8988T (cell line): ENCODE measurements around the gene RNF223.
"Not testable (repeated sequence)": the region's sequence is repeated elsewhere in the genome, so short reads cannot be mapped to it uniquely, and the experiment has no call there.

Source experiments
- DNase-seq: peaks from one replicate; pipeline ENCODE4 v3.0.0; 2011

Gene RNF223

GRCh38 chr1:1086911-1087341, 12.8 kb upstream of the RNF223 start:
- DNase-seq, result peak; percentile 20

- DNase-seq, result no peak
Measured at GRCh38 chr1:1085911-1086841, 12.1 kb upstream of the RNF223 start.

GRCh38 chr1:1085171-1085841, 11.2 kb upstream of the RNF223 start:
- DNase-seq, result peak; percentile 10

GRCh38 chr1:1084372-1085170, 10.5 kb upstream of the RNF223 start:
- peak; percentile 14 for DNase-seq

GRCh38 chr1:1083416-1084371, 9.6 kb upstream of the RNF223 start:
- DNase-seq, result no peak

- DNase-seq, result no peak
Measured at GRCh38 chr1:1082776-1083415, 8.8 kb upstream of the RNF223 start.

- peak; percentile 9 for DNase-seq
Measured at GRCh38 chr1:1082239-1082775, 8.2 kb upstream of the RNF223 start.

- DNase-seq, result no peak
Measured at GRCh38 chr1:1081311-1082238, 7.5 kb upstream of the RNF223 start.

GRCh38 chr1:1080951-1081310, 6.8 kb upstream of the RNF223 start:
- no peak for DNase-seq

- peak; percentile 89 for DNase-seq
Measured at GRCh38 chr1:1080122-1080757, 6.1 kb upstream of the RNF223 start.

- peak; percentile 83 for DNase-seq
Measured at GRCh38 chr1:1079408-1080121, 5.5 kb upstream of the RNF223 start.

- DNase-seq, result not testable (repeated sequence)
Measured at GRCh38 chr1:1077396-1077795, 3.3 kb upstream of the RNF223 start.

- no peak for DNase-seq
Measured at GRCh38 chr1:1075148-1075935, 1.2 kb upstream of the RNF223 start.

- no peak for DNase-seq
Measured at GRCh38 chr1:1074631-1075147, 583 bp upstream of the RNF223 start.

- DNase-seq, result no peak
Measured at GRCh38 chr1:1072849-1073742, 1.0 kb downstream of the RNF223 start.

- DNase-seq, result no peak
Measured at GRCh38 chr1:1072299-1072848, 1.7 kb downstream of the RNF223 start.
